Measurements from ENCODE around the gene RAB11A. TPM values are rescaled to one million over a fixed set of nuclear protein-coding genes. Genes with fewer than 3 reads are reported as not detected.

RAB11A gene
- total and polyA plus RNA-seq, 9 of the 15 experiments (the other 6 are each of a cell fraction or from before 2014, with no cell fraction given) = 129 to 369 (median 245) TPM

- TF ChIP-seq CREB3L1 (IDR thresholded peaks at IDR 0.05; ENCODE audit: borderline replicate concordance, low read depth) (no peak), ZBTB9 (CRISPR knock-in tag; IDR thresholded peaks at IDR 0.05) (no peak), ZNF655 (CRISPR knock-in tag; IDR thresholded peaks at IDR 0.05) (no peak), SRSF1 (IDR thresholded peaks at IDR 0.05; ENCODE audit: low read depth, low read length) (no peak), ZNF589 (CRISPR knock-in tag; IDR thresholded peaks at IDR 0.05; ENCODE audit: low read depth) (no peak)
These were observed 11.4 kb upstream of the RAB11A start (continued) for GRCh38 chr15:65857718-65858402.

Measured in K562 (cell line).